WTC11 (cell line): ENCODE results near the gene ASS1. TPM values are rescaled to one million over a fixed set of nuclear protein-coding genes. Genes with fewer than 3 reads are reported as not detected.

Source experiments
- ATAC-seq: fragments of 200-7000 bp; cut with Tn5 transposase; 2 replicates; pipeline ENCODE4 v1.10.0; 2021; ENCODE audit warnings: mild to moderate bottlenecking, moderate library complexity
- CTCF ChIA-PET: fragments of 300-600 bp; sonication (Branson Sonifier 250); formaldehyde crosslinking; loops from one replicate; lab custom pipeline; 2021; ENCODE audit warnings: antibody characterized with exemption; lab: Charles Lee
- POLR2A ChIA-PET: fragments of 350-600 bp; sonication (Branson Sonifier 250); formaldehyde crosslinking; loops from one replicate; lab custom pipeline; 2021; ENCODE audit warnings: antibody characterized with exemption; lab: Charles Lee
- DNase-seq: peaks from one replicate; pipeline ENCODE4 v3.0.0; 2021; ENCODE audit warnings: low spot score
- H3K27ac Mint-ChIP-seq: 2 replicates; pipeline ENCODE4 v1.8.0; 2021; ENCODE audit warnings: mixed read lengths
- H3K27me3 Mint-ChIP-seq: 2 replicates; pipeline ENCODE4 v1.8.0; 2021; ENCODE audit warnings: low read depth, mild to moderate bottlenecking, moderate library complexity, mixed read lengths
- H3K36me3 Mint-ChIP-seq: 2 replicates; pipeline ENCODE4 v1.8.0; 2021; ENCODE audit warnings: mixed read lengths
- H3K4me1 Mint-ChIP-seq: 2 replicates; pipeline ENCODE4 v1.8.0; 2022; ENCODE audit warnings: mixed read lengths
- H3K4me3 Mint-ChIP-seq: 2 replicates; pipeline ENCODE4 v1.8.0; 2021; ENCODE audit warnings: mild to moderate bottlenecking, moderate library complexity, mixed read lengths
- H3K9me3 Mint-ChIP-seq: 2 replicates; pipeline ENCODE4 v1.8.0; 2021; ENCODE audit warnings: mixed read lengths
- ARID4B ChIP-seq: sonication (generic); formaldehyde crosslinking; IDR thresholded peaks from 2 replicates; pipeline ENCODE4 v1.8.0; 2023; ENCODE audit warnings: missing genetic modification reagents, mild to moderate bottlenecking, borderline replicate concordance
- CREM ChIP-seq: sonication (generic); formaldehyde crosslinking; IDR thresholded peaks from 2 replicates; pipeline ENCODE4 v1.8.1; 2022; ENCODE audit warnings: mild to moderate bottlenecking, missing genetic modification reagents, moderate library complexity
- E2F4 ChIP-seq: sonication (generic); formaldehyde crosslinking; IDR thresholded peaks from 2 replicates; pipeline ENCODE4 v1.8.1; 2022; ENCODE audit warnings: low read depth, mild to moderate bottlenecking, moderate library complexity, missing genetic modification reagents, borderline replicate concordance
- FOXP4 ChIP-seq: sonication (generic); formaldehyde crosslinking; IDR thresholded peaks from 2 replicates; pipeline ENCODE4 v1.8.0; 2022; ENCODE audit warnings: mild to moderate bottlenecking, missing genetic modification reagents
- GRHL2 ChIP-seq: fragments of 250-450 bp; sonication (Bioruptor Pico); IDR thresholded peaks from 2 replicates; pipeline ENCODE4 v1.8.0; 2022; ENCODE audit warnings: mild to moderate bottlenecking, moderate library complexity; ENCODE audit not compliant: insufficient replicate concordance, severe bottlenecking
- HMGA2 ChIP-seq: fragments of 250-450 bp; sonication (Bioruptor Pico); IDR thresholded peaks from 2 replicates; pipeline ENCODE4 v1.4.0; 2021; ENCODE audit warnings: mild to moderate bottlenecking, moderate library complexity
- IRF1 ChIP-seq: sonication (generic); formaldehyde crosslinking; IDR thresholded peaks from 2 replicates; pipeline ENCODE4 v1.8.0; 2023; ENCODE audit warnings: missing genetic modification reagents
- NFATC4 ChIP-seq: fragments of 250-450 bp; sonication (Bioruptor Pico); IDR thresholded peaks from 2 replicates; pipeline ENCODE4 v1.9.0; 2021; ENCODE audit warnings: mild to moderate bottlenecking
- RELA ChIP-seq: sonication (generic); formaldehyde crosslinking; IDR thresholded peaks from 2 replicates; pipeline ENCODE4 v1.8.1; 2022; ENCODE audit warnings: missing genetic modification reagents, mild to moderate bottlenecking, borderline replicate concordance
- TCF7 ChIP-seq: sonication (generic); formaldehyde crosslinking; IDR thresholded peaks from 2 replicates; pipeline ENCODE4 v1.8.0; 2022; ENCODE audit warnings: mild to moderate bottlenecking, low read depth, missing genetic modification reagents, moderate library complexity
- TEAD1 ChIP-seq: sonication (generic); formaldehyde crosslinking; IDR thresholded peaks from 2 replicates; pipeline ENCODE4 v1.8.0; 2022; ENCODE audit warnings: mild to moderate bottlenecking, missing genetic modification reagents
- USF1 ChIP-seq: sonication (generic); formaldehyde crosslinking; IDR thresholded peaks from 2 replicates; pipeline ENCODE4 v1.8.0; 2022; ENCODE audit warnings: mild to moderate bottlenecking, missing genetic modification reagents
- USF2 ChIP-seq: sonication (generic); formaldehyde crosslinking; IDR thresholded peaks from 2 replicates; pipeline ENCODE4 v1.8.1; 2023; ENCODE audit warnings: mild to moderate bottlenecking, missing genetic modification reagents, moderate library complexity
- ZMAT4 ChIP-seq: fragments of 250-450 bp; sonication (Bioruptor Pico); IDR thresholded peaks from 2 replicates; pipeline ENCODE4 v1.9.0; 2021; ENCODE audit warnings: mild to moderate bottlenecking
- ZNF423 ChIP-seq: fragments of 250-450 bp; sonication (Bioruptor Pico); IDR thresholded peaks from 2 replicates; pipeline ENCODE4 v2.1.2; 2022; ENCODE audit warnings: mild to moderate bottlenecking, moderate library complexity
- total RNA-seq: library from RNA; stranded (reverse); gene quantifications from 3 replicates; pipeline ENCODE4 v1.2.3, GENCODE V29; 2021

The ASS1 gene
- total RNA-seq, 1 experiment from 2014 or later = 95.7 TPM

GRCh38 chr9:130421802-130422276, 22.9 kb upstream of the ASS1 start:
- Mint-ChIP-seq H3K4me1 (peaks cover 23% of the 10 kb centered on the region), H3K27me3 (no peaks in the 10 kb centered on the region), H3K9me3 (peaks cover 9% of the 10 kb centered on the region), H3K27ac (peak overlapping the region; percentile 12; the same call in 1 of the 2 replicates), H3K36me3 (peaks cover 9% of the 10 kb centered on the region), H3K4me3 (no peak overlapping the region)
- ChIA-PET POLR2A (no interaction called here), CTCF (interaction anchor here (0.9 to 4.0 kb wide), 6 partner anchors 12 to 263 kb away, joined by 3 to 20 read pairs (median 4); no protein-coding TSS in a partner anchor)
- ATAC-seq (peak; percentile 64), DNase-seq (peak; percentile 47)
- TF ChIP-seq ZNF423 (CRISPR knock-in tag) (peak; percentile 13; the same call in 1 of the 2 replicates), ARID4B (CRISPR knock-in tag) (0 out of 2 replicates have a peak, but pooled peaks have one; percentile 57), IRF1 (CRISPR knock-in tag) (no peak), TEAD1 (CRISPR knock-in tag) (peak; percentile 55; the same call in 1 of the 2 replicates)

- POLR2A ChIA-PET = interaction anchor here (0.5 kb wide), 1 partner anchor 73 kb away, joined by 6 read pairs; no protein-coding TSS in a partner anchor
- Mint-ChIP-seq H3K9me3 (peaks cover 9% of the 10 kb centered on the region), H3K4me3 (no peak overlapping the region), H3K36me3 (peaks cover 9% of the 10 kb centered on the region), H3K4me1 (peaks cover 26% of the 10 kb centered on the region), H3K27ac (no peak overlapping the region; the same call in 1 of the 2 replicates), H3K27me3 (no peaks in the 10 kb centered on the region)
- TF ChIP-seq NFATC4 (CRISPR knock-in tag) = no peak
- no peak for TF ChIP-seq ZMAT4 (CRISPR knock-in tag)
- no peak for TF ChIP-seq RELA (CRISPR knock-in tag)
- TF ChIP-seq USF1 = no peak
- no peak for TF ChIP-seq HMGA2 (CRISPR knock-in tag)
- TF ChIP-seq USF2 (CRISPR knock-in tag) = no peak
- no peak for TF ChIP-seq GRHL2
- TF ChIP-seq TCF7 (CRISPR knock-in tag) = no peak
- TF ChIP-seq E2F4 = no peak
- TF ChIP-seq CREM = no peak
- TF ChIP-seq FOXP4 (CRISPR knock-in tag) = no peak
- no peak for DNase-seq
- CTCF ChIA-PET = interaction anchor here (1.2 to 4.0 kb wide), 3 partner anchors 12 to 96 kb away, joined by 3 to 20 read pairs (median 10); no protein-coding TSS in a partner anchor
- no peak for ATAC-seq
These were observed 22.2 kb upstream of the ASS1 start for GRCh38 chr9:130422546-130422945.
